Left lobe of liver (tissue), 2 donors: ENCODE data around the gene GLYATL1B. TPM values are rescaled to one million over a fixed set of nuclear protein-coding genes. Genes with fewer than 3 reads are reported as not detected.
"Not testable (repeated sequence)": the region's sequence is repeated elsewhere in the genome, so short reads cannot be mapped to it uniquely, and the experiment has no call there.

ENCODE experiments used
- ATAC-seq: fragments of 200-7000 bp; cut with Tn5 transposase; one replicate; pipeline ENCODE4 v1.9.1; 2020; ENCODE audit warnings: mild to moderate bottlenecking, moderate library complexity
- DNase-seq: peaks from one replicate; pipeline ENCODE4 v3.0.0-alpha.2; 2020; ENCODE audit warnings: low spot score
- total RNA-seq: library from RNA; stranded (reverse); gene quantifications from one replicate; pipeline ENCODE4 v1.2.1, GENCODE V29; 2021
- donor health status: DM: no; HTN: no; CAD: no; lungs with moderate emphysema.
- donor health status: DM: no; HTN: yes; CAD: no.

The GLYATL1B gene
- total RNA-seq, 1 donor from 2014 or later: 0.68 TPM

GRCh38 chr11:59095225-59095624 is 9.1 kb downstream of the GLYATL1B start:
- not testable (repeated sequence) for ATAC-seq, DNase-seq

- DNase-seq: not testable (repeated sequence)
- ATAC-seq: peak; percentile 95
Measured at GRCh38 chr11:59095972-59096575, 10.0 kb downstream of the GLYATL1B start.

- peak; percentile 71 for ATAC-seq
- peak; percentile 57 for DNase-seq
Measured at GRCh38 chr11:59097113-59097708, 11.1 kb downstream of the GLYATL1B start.

- not testable (repeated sequence) for ATAC-seq, DNase-seq
Measured at GRCh38 chr11:59097938-59098337, 11.8 kb downstream of the GLYATL1B start.

- DNase-seq (no peak), ATAC-seq (peak; percentile 47)
Measured at GRCh38 chr11:59102259-59102765, 16.2 kb downstream of the GLYATL1B start.

GRCh38 chr11:59106363-59107336 is 20.5 kb downstream of the GLYATL1B start, which contains the start of gene FAM111B:
FAM111B (plus strand) TSS chr11:59107237; CDS start chr11:59109626, 2,389 bp downstream.
- ATAC-seq: peak; percentile 94
- peak; percentile 88 for DNase-seq

GRCh38 chr11:59107721-59108120 is 21.6 kb downstream of the GLYATL1B start:
- ATAC-seq, DNase-seq: not testable (repeated sequence)

- DNase-seq: no peak
- no peak for ATAC-seq
Measured at GRCh38 chr11:59112494-59112893, 26.4 kb downstream of the GLYATL1B start.

GRCh38 chr11:59114344-59114743 is 28.2 kb downstream of the GLYATL1B start:
- ATAC-seq (no peak), DNase-seq (no peak)

- DNase-seq: no peak
- no peak for ATAC-seq
Measured at GRCh38 chr11:59115553-59115952, 29.4 kb downstream of the GLYATL1B start.

- ATAC-seq: no peak
- DNase-seq: no peak
Measured at GRCh38 chr11:59117774-59118173, 31.7 kb downstream of the GLYATL1B start.

- ATAC-seq: no peak
- DNase-seq: no peak
Measured at GRCh38 chr11:59119826-59120225, 33.7 kb downstream of the GLYATL1B start.

- ATAC-seq: peak; percentile 100
- DNase-seq: peak; percentile 74
Measured at GRCh38 chr11:59135648-59136461, 49.7 kb downstream of the GLYATL1B start.

GRCh38 chr11:59136551-59136950 is 50.4 kb downstream of the GLYATL1B start:
- not testable (repeated sequence) for ATAC-seq, DNase-seq

- DNase-seq (no peak), ATAC-seq (no peak)
Measured at GRCh38 chr11:59137190-59137589, 51.1 kb downstream of the GLYATL1B start.

- ATAC-seq (no peak), DNase-seq (no peak)
Measured at GRCh38 chr11:59138643-59139042, 52.5 kb downstream of the GLYATL1B start.

GRCh38 chr11:59141191-59141590 is 55.1 kb downstream of the GLYATL1B start:
- no peak for ATAC-seq
- no peak for DNase-seq

GRCh38 chr11:59141673-59142460 is 55.8 kb downstream of the GLYATL1B start:
- ATAC-seq: no peak
- no peak for DNase-seq
